Activated CD4-positive, alpha-beta T cell treated with anti-CD3 and anti-CD28 coated beads, Interleukin-2, Interleukin-4, amounts not matched to agents 100 ng/mL and 50 ng/mL, durations not matched to agents 16 hours and 8 hours (primary cell): Measurements from ENCODE around the gene PGAP6.
"Not testable (repeated sequence)": the region's sequence is repeated elsewhere in the genome, so short reads cannot be mapped to it uniquely, and the experiment has no call there.

Source experiments
- DNase-seq: peaks from one replicate; pipeline ENCODE4 v3.0.0-alpha.2; 2020; ENCODE audit warnings: low spot score

PGAP6 gene, protein sequence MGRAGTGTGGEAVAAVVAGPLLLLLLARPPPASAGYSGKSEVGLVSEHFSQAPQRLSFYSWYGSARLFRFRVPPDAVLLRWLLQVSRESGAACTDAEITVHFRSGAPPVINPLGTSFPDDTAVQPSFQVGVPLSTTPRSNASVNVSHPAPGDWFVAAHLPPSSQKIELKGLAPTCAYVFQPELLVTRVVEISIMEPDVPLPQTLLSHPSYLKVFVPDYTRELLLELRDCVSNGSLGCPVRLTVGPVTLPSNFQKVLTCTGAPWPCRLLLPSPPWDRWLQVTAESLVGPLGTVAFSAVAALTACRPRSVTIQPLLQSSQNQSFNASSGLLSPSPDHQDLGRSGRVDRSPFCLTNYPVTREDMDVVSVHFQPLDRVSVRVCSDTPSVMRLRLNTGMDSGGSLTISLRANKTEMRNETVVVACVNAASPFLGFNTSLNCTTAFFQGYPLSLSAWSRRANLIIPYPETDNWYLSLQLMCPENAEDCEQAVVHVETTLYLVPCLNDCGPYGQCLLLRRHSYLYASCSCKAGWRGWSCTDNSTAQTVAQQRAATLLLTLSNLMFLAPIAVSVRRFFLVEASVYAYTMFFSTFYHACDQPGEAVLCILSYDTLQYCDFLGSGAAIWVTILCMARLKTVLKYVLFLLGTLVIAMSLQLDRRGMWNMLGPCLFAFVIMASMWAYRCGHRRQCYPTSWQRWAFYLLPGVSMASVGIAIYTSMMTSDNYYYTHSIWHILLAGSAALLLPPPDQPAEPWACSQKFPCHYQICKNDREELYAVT

DNA sequence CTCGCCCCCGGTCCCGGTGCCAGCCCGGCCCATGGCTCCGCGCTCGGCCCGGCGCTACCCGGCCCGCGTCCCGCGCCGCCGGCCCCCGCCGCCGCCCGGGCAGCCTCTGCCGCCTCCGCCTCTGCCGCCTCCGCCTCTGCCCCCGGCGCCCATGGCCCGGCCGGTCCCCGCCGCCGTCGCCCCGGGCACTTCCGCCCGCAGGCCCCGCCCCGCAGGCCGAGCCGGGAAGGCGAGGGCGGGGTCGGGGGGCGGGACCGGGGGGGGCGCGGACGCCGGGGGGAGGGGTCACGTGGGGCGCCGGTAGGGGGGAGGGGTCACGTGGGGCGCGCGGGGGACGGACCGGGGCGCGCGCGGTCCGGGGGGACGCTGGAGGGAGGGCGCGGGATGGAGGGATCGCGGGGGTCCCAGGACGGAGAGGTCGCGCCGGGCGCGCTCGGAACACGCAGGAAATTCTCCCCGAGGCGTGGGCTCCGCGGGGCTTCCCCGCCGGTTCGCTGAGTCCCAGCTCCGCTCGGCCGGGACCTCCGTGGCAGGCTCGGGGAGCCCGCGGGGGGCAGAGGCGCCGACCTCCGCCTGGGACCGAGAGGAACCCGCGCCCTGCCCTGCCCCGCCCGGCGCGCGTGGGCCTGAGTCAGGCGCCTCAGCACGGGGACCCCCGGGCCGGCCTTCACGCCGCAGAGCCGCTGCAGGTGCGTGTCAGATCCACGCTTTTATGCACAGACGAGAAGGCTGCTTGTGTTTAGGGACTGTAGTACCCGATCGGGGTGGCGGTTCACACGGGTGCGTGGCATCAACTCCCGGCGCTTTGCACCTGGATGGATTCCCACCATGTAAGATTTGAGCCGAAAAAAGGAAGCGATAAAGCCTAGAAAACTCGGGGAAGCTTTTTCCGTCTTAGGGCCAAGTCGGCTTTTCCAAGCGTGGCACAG is at the start of gene PGAP6:
TSS of gene PGAP6 (minus strand) at position 190 of the 929 bp plus-strand sequence. CDS start at position 33, 157 bp downstream.
- peak; percentile 49 for DNase-seq

DNA sequence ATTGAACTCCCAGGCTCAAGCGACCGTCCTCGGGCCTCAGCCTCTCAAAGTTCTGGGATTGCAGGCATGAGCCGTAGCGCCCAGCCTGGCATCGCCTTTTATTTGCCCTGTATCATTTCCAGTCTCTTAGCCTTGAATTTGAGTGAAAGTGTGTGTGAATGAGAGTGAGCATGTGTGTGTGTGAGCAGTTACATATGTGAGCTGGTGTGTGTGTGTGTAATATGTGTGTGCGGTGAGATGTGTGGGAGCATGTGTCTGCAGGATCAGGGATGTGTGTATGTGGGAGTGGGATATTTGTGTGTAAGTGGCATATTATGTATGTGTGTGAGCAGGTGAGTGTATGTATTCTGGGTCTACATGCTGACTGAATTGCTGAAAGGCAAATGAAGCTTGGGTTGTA is 49.1 kb upstream of the PGAP6 start:
- DNase-seq: no peak

DNA sequence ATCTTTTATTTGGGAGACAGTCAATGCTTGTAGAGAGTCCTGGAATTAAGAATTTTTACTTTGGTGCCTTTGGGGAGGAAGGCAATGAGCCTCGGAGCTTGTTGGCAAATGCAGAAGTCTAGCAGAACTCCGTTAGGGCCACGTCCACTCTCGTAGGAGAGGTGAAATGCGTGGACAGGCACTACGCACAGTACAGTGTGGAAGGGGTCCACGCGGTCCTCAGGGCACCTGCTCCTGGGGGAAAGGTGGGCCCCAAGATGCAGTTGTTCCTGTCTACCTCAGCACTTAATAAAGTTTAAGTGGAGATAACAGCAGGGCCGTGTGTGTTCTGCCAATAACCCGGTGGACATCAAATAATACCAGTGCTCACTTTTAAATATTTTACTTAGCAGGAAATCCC is 45.5 kb upstream of the PGAP6 start:
- no peak for DNase-seq

DNA sequence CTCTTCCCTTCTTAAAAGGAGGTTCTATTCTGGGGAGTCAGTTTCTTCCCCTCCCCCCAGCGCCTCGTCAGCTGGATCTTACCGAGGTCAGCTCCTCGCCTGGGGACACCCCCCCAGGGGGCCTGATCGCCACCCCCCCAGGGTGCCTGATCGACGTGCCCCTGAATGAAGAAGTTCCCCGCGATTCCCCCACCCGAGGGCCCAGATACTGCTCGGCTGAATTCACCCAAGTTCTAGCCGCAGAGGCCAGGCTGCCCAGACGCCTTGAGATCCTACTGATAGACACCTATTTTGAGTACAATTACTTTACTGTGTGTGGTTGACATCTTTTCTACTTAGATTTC is 45.1 kb upstream of the PGAP6 start:
- DNase-seq: no peak

DNA sequence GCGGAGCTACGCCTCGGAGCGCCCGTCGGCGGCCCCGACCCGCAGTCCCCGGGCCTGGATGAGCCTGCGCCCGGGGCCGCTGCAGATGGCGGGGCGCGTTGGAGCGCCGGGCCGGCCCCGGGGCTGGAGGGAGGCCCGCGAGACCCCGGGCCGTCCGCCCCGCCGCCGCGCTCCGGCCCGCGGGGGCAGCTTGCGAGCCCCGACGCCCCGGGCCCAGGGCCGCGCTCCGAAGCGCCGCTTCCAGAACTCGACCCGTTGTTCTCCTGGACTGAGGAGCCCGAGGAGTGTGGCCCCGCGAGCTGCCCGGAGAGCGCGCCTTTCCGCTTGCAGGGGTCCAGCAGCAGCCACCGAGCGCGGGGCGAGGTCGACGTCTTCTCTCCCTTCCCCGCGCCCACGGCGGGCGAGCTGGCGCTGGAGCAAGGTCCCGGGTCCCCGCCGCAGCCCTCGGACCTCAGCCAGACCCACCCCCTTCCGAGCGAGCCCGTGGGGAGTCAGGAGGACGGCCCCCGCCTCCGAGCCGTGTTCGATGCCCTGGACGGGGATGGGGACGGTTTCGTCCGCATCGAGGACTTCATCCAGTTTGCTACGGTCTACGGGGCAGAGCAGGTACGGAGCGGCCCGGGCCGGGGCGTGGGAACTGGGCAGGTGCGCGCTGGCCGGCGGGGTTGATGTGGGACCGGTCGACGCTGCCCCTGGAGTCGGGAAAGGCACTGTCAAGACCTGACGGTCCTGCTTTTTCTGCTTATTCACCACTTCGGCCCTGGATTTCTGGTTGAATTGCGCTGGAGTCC is 44.5 kb upstream of the PGAP6 start:
- DNase-seq: no peak

DNA sequence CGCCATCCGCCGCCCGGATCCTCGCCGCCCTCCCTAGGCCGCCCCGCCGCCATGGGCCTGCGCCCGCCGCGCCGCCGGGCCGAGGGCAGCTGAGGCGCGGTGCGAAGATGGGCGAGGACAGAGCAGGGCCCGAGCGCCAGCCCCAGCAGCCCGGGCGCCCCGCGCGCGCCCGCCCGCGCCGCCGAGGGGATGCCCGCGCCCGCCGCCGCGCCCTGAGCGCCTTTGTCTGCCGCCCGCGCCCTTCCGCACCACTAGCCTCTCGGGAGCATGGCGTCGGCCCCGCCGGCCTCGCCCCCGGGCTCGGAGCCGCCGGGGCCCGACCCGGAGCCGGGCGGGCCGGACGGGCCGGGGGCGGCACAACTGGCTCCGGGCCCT is 43.9 kb upstream of the PGAP6 start:
- DNase-seq: no peak

DNA sequence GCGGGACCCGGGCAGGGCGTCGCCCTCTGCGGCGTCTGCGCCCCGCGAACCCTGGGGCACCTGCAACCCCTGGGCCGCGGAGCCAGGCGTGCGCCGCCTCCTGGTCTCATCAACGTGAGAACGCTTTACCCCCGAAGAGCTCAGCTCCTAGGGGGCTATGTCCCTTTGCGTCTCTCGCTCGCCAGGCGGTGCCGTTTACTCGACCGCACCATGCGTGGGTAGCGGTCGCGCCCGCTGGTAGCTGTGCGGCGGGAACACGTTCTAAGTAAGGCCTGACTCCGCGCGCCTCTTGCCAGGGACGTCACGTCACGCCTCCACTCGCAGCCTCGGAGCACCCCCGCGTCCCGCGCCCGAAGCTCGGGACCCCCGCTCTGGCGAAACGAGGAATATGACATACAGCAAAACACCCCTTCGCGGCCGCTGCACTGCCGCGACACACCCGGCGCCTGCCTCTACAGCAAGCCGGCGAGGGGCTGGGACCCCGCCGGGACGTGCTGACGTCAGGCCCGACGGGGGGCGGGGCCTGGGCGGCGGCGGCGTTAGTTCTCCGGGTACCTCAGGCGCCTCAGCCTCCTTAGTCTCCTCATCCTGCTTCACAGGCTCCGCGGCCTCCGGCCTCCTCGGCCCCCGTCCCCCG is 43.4 kb upstream of the PGAP6 start, which contains the start of gene RAB11FIP3:
TSS of gene RAB11FIP3 (plus strand) at position 568 of the 637 bp plus-strand sequence. CDS start 358 bp downstream, outside the sequence.
- DNase-seq: peak; percentile 89

DNA sequence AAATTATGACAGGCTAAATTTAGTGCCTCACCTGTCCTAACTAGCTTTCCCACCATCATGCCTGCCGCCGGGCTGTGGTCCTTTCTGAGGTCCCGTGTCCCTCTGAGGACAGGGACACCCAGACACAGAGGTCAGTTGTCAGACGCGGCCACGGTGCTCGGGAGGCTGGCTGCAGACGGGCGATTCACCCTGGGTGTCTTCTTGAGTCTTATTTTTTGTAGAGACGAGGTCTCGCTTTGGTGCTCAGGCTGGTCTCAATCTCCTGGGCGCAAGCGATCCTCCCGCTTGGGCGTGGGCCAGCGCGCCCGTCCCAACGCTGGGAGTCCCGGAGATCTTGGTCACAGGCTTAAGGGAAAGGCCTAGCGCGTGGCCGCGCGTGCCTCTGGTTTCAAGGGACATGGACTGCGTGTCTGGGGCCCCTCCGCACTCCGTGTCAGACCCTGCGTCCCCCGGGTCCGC is 42.9 kb upstream of the PGAP6 start:
- no peak for DNase-seq

DNA sequence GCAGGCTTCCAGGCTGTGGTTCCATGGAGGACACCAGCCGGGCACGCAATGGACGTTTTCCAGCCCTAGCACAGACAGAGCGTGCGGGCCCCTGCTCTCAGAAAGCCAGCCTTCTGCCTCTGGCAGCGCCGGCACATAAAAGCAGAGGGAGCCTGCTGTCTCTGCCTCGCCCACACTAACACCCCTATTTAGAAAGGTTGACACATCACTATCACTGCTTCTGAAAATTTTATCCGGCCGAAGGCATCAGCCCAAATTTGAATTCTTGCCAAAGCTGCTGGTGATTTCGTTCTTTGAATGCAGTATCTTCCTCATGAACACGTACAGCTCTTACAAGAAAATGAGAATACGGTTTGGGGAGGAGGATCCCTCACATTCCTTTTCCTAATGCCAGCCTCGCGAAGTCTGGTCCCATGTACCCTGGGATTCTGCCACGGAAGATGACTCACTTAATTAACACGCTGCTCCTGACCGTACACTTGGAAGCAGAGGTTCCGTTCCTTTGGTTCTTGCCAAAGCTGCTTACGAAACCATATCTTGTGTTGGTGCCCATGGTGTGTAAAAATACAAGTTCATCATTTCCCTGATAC is 42.4 kb upstream of the PGAP6 start:
- DNase-seq: no peak

DNA sequence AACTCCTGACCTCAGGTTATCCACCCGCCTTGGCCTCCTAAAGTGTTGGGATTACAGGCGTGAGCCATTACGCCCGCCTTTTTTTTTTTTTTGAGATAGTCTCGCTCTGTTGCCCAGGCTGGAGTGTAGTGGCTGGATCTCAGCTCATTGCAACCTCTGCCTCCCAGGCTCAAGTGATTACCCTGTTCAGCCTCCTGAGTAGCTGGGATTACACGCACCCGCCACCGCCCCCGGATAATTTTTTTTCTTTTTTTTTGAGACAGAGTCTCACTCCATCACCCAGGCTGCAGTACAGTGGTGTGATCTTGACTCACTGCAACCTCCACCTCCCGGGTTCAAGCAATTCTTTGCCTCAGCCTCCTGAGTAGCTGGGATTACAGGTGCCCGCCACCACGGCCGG is 40.4 kb upstream of the PGAP6 start:
- DNase-seq: not testable (repeated sequence)

DNA sequence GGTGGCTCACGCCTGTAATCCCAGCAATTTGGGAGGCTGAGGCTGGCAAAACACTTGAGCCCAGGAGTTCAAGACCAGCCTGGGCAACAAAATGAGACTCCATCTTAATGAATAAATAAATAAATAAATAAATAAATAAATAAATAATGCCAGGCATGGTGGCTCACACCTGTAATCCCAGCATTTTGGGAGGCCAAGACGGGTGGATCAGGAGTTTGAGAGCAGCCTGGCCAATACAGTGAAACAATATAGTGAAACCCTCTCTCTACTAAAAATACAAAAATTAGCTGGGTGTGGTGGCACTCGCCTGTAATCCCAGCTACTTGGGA is 33.4 kb upstream of the PGAP6 start:
- not testable (repeated sequence) for DNase-seq

DNA sequence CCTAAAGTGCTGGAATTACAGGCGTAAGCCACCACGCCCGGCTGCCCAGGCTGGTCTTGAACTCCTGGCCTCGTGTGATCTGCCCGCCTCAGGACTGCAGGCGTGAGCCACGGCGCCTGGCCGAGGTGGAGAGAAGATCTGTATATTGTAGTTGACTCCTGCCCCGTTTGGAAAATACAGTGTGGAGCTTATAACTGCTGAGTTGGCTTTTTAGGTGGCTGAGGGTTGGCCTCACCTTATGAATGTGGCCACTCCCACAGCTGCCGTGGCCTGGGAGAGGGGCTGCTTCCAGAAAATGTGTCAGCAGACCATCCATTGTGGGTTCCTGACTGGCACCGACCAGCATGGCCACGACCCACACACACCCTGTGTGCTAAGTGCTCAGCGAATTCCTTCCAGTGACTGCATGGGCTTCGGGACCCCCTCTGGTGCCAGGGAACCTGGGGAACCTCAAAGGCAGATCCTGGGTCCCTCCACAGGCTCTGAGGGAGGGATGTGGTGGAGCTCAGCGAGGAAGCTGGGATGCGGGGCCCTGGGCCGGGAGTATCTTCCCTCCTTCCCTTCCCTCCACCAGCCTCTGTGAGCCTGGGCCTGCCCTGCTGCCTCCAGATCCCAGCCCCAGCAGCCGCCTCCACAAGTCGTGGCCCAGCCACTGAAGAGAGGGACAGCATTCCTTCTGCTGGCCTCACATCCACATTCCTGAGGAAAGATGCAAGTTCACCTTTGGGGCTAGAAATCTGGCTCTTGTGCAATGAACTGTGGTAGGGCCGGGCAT is 32.8 kb upstream of the PGAP6 start:
- no peak for DNase-seq

DNA sequence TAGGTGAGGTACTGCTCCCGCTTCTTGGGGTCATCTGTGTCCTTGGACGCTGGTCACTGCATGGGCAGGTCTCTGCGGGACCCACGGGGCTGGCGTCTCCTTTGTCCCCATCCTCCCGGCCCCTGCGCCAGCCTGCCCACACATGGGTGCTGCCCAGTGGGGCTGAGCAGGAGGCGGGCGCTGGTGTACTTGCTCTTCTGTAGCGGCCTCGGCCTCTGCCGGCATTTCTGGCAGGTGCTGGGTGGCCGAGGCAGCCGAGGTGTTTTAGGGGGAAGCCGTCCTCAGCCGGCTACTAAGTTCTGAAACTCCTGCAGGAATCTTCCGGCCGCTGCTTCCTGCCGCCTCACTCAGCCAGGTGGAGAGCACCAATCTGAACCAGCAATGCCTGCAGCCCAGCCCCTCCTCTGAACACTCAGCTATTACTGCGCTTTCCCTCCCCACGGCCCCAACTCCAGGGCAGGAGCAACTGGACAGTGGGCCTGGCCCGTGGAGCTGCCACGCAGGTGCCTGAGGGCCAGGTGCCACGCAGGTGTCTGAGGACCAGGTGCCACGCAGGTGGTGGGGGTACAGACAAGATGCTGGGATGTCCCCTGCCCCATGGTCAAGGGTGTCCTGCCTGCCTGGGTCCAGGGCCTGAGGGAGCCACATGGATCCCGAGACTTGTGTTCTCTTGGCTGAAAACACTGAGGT is 29.9 kb upstream of the PGAP6 start:
- no peak for DNase-seq

DNA sequence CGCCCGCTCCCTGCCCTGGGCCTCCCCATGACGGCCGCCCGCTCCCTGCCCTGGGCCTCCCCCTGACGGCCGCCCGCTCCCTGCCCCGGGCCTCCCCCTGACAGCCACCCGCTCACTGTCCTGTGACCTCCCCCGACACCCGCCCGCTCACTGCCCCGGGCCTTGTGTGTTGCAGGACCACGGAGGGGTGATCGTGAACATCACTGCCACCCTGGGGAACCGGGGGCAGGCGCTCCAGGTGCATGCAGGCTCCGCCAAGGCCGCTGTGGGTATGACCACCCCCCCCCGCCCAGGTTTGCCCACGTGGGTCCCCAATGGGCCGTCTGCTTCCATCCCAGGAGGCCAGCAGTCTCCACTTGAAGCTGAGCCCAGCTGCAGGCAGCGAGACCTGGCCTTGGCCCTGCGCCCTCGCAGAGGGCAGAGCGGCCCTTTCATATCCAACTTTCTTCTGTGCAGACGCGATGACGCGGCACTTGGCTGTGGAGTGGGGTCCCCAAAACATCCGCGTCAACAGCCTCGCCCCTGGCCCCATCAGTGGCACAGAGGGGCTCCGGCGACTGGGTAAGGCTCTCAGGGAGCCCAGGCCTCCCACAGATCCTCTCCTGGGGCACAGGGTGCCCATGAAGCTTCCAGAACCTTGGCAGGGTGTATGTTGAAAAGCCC is 28.9 kb upstream of the PGAP6 start:
- no peak for DNase-seq

DNA sequence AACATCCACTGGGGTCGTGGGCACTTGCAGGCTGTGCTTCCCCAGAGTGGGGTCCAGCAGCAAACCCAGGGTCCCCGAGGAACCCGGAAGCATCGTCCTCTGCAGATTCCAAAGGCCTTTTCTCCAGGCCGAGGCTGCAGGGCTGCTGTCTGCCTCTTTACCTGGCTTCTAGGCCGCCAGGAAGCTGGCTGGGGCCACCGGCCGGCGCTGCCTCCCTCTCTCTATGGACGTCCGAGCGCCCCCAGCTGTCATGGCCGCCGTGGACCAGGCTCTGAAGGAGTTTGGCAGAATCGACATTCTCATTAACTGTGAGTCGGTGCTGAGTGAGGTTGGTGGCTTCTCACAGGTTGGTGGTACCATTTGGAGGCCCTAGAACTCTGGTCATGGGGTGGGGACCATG is 25.5 kb upstream of the PGAP6 start:
- no peak for DNase-seq

DNA sequence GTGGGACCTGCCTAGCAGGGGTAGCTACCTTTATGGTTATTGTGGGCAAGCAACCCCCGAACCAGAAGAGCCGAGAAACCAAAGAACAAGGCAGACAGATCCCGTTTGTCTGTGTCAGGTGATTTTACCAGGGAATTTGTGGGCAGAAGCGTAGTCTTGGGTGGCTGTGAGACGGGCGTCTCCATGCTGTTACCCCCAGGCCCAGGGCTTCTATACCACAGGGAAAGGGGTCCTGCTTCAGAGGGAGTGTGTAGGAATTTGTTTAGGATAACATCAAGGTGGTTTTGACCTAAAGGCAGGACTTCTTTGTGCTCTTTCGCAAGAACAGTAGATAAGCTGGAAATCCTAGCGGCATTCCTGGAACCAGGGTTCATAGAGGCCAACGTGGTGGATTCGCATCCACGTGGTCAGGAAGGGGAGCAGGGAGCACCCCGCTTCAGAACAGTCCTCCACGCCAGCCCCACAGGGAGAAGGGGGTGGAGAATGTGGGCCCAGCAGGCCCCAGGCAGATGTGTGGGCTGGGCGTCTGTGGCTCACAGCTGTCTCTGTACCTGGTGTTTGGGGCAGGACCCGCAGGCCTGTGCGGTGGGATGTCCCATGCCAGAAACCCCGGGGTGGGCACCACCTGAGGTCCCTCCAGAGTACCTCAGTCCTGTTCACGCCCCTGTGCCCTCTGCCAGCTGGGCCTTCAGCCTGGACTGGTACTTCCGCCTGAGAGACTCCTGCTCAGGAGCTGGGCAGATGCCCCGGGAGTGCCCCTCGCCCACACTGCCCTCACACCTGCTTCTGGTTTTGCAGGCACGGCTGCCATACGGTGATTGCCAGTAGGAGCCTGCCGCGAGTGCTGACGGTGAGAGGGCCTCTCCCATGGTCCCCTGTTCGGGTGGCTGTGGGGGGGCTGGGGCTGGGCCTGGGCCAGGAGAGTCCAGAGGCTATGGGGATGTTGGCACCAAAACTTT is 24.0 kb upstream of the PGAP6 start:
- no peak for DNase-seq

DNA sequence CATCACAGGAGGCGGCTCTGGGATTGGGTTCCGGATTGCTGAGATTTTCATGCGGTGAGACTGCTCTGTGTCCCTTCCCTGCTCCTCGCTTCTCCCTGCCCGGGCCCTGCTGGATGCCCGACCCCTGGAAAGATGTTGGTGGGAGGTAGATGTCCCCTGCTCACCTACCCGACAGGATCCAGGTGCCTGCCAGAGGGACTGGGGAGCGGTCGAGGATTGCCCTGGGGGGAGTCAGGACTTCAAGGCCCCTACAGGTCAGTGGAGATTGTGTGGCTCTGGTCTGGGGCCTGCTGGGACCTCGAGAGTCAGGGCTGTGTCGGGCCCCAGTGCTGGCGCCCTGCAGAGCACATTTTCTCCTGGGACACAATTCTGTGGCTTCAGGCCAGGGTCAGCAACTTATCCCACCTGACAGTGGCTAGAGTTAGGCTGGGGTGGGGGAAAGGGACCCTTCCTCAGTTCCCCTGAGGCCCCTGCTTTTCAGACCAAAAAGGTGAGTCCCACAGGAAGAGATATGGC is 23.3 kb upstream of the PGAP6 start:
- DNase-seq: no peak
